Psoas muscle (tissue), 8 donors: ENCODE data around the gene COL7A1. TPM values are rescaled to one million over a fixed set of nuclear protein-coding genes. Genes with fewer than 3 reads are reported as not detected.

Source experiments
- ATAC-seq, 4 donors: fragments of 200-7000 bp; cut with Tn5 transposase; one replicate each; pipeline ENCODE4 v1.9.1; 2020; ENCODE audit warnings: moderate library complexity in 3 of 4, mild to moderate bottlenecking in 2 of 4
- DNase-seq, 2 donors: peaks; one replicate each; pipeline ENCODE4 v3.0.0-alpha.2; 2020
- H3K27ac ChIP-seq: fragments of 200-600 bp; one replicate; pipeline ENCODE4 v1.8.0; 2022
- H3K27me3 ChIP-seq, 3 donors: fragments of 200-600 bp in 1 of 3; one replicate each; pipeline versions ENCODE4 v1.6.1 to v1.8.0; 2013 to 2022; ENCODE audit warnings: low read length in 2 of 3, mild to moderate bottlenecking in 2 of 3, moderate library complexity in 1 of 3; ENCODE audit not compliant: insufficient read depth in 3 of 3
- H3K36me3 ChIP-seq, 2 donors: fragments of 200-600 bp in 1 of 2; one replicate each; pipeline versions ENCODE4 v1.6.1 to v1.8.0; 2013 to 2022; ENCODE audit warnings: low read depth in 1 of 2, mild to moderate bottlenecking in 1 of 2, moderate library complexity in 1 of 2; ENCODE audit not compliant: insufficient read depth in 1 of 2
- H3K4me1 ChIP-seq: fragments of 200-600 bp; one replicate; pipeline ENCODE4 v1.8.0; 2022
- H3K4me3 ChIP-seq: fragments of 200-600 bp; one replicate; pipeline ENCODE4 v1.8.0; 2022; ENCODE audit warnings: mild to moderate bottlenecking
- H3K9me3 ChIP-seq: fragments of 200-600 bp; one replicate; pipeline ENCODE4 v1.8.0; 2022
- CTCF ChIP-seq: fragments of 200-600 bp; IDR thresholded peaks from one replicate; pipeline ENCODE4 v1.8.0; 2022; ENCODE audit warnings: antibody characterized with exemption
- WGBS, 3 donors: extraction: QIAGEN DNeasy Blood & Tissue Kit; methylation state at CpG; one replicate each; pipeline versions ENCODE4 v1.1.6 to v1.1.7; 2013; 5-methylcytosine and 5-hydroxymethylcytosine counted together
- intact Hi-C, 2 donors: fragments of 100-400 bp; cut with DNase I; formaldehyde crosslinking; loops; one replicate each; pipeline versions ENCODE4 v1.11.0 to v1.14.2; 2022
- polyA plus RNA-seq, 3 donors: library from polyadenylated mRNA; stranded (reverse); fragments of 200-250 nt; gene quantifications; one replicate each; pipeline ENCODE4 v1.2.3, GENCODE V29; 2013
- total RNA-seq, 4 donors: library from RNA; stranded (reverse); fragmentation: NEBNext Ultra II Directional in 2 of 4; extraction: Animal tissue kit (Norgen Biotek cat#: 25700) in 2 of 4; gene quantifications; one replicate each; pipeline versions ENCODE4 v1.2.1 to v1.2.4, GENCODE V29; 2021 to 2023
- donor health status: healthy with polysubstance abuse.
- donor health status: DM: no; HTN: no; CAD: no; lungs with moderate emphysema.
- donor health status: Bipolar disorder and iron deficiency.
- donor health status: healthy.
- donor health status: DM: yes; HTN: yes; CAD: no.
- donor health status: DM: no; HTN: no; CAD: no.
- donor health status: DM: no; HTN: no; CAD: no.
- donor health status: DM: yes; HTN: yes; CAD: no.

COL7A1 gene
- total and polyA plus RNA-seq, 7 donors: 1.6 to 22.2 (median 5.1) TPM

- no peaks in the 10 kb centered on the region for H3K9me3 ChIP-seq
- no peak for ATAC-seq
- TF ChIP-seq CTCF: no peak
- no peaks in the 10 kb centered on the region for H3K27me3 ChIP-seq
- H3K36me3 ChIP-seq: peaks cover 0 to 46% of the 10 kb centered on the region in 2 donors
- H3K4me1 ChIP-seq: no peaks in the 10 kb centered on the region
- 85 to 90% (median 88%) methylated on average over 9 of the region's 9 CpGs for WGBS, 3 donors
- H3K4me3 ChIP-seq: no peak overlapping the region
- intact Hi-C loops: no loop called here
- no peak for DNase-seq
- H3K27ac ChIP-seq: no peak overlapping the region
Measured at GRCh38 chr3:48584836-48585235, 10.3 kb downstream of the COL7A1 start.

GRCh38 chr3:48581621-48582481 lies 13.3 kb downstream of the COL7A1 start:
- Histone ChIP-seq H3K36me3 (peaks cover 0 to 42% of the 10 kb centered on the region in 2 donors), H3K9me3 (no peaks in the 10 kb centered on the region), H3K4me3 (no peak overlapping the region), H3K27ac (no peak overlapping the region), H3K27me3 (no peaks in the 10 kb centered on the region), H3K4me1 (no peaks in the 10 kb centered on the region)
- intact Hi-C loops: no loop called here
- no peak for ATAC-seq
- no peak for DNase-seq
- TF ChIP-seq CTCF: no peak
- WGBS, 3 donors: 92 to 94% (median 94%) methylated on average over 14 of the region's 14 CpGs

- no peaks in the 10 kb centered on the region for H3K9me3 ChIP-seq
- ATAC-seq: no peak
- no peak overlapping the region for H3K4me3 ChIP-seq
- H3K36me3 ChIP-seq: peaks cover 0 to 22% of the 10 kb centered on the region in 2 donors
- H3K27ac ChIP-seq: no peak overlapping the region
- 71 to 81% (median 80%) methylated on average over 4 of the region's 4 CpGs for WGBS, 3 donors
- H3K4me1 ChIP-seq: no peaks in the 10 kb centered on the region
- intact Hi-C loops: no loop called here
- DNase-seq: no peak
- TF ChIP-seq CTCF: no peak
- no peaks in the 10 kb centered on the region for H3K27me3 ChIP-seq
Measured at GRCh38 chr3:48576647-48577046, 18.5 kb downstream of the COL7A1 start.

- Histone ChIP-seq H3K9me3 (no peaks in the 10 kb centered on the region), H3K27me3 (no peaks in the 10 kb centered on the region), H3K36me3 (peaks cover 0 to 18% of the 10 kb centered on the region in 2 donors), H3K4me1 (no peaks in the 10 kb centered on the region), H3K27ac (no peak overlapping the region), H3K4me3 (no peak overlapping the region)
- 83 to 91% (median 86%) methylated on average over 17 of the region's 17 CpGs for WGBS, 3 donors
- DNase-seq (no peak), ATAC-seq (no peak)
- intact Hi-C loops: no loop called here
- no peak for TF ChIP-seq CTCF
Measured at GRCh38 chr3:48575366-48575765, 19.8 kb downstream of the COL7A1 start.
